Parathyroid adenoma (tissue), 2 donors: Measurements from ENCODE around the gene SLU7.

Source experiments
- H2AFZ ChIP-seq: fragments of 300-600 bp; sonication (generic); one replicate; pipeline ENCODE4 v1.7.0; 2017; ENCODE audit warnings: antibody characterized with exemption, mild to moderate bottlenecking
- H3K27ac ChIP-seq: fragments of 300-600 bp; sonication (generic); one replicate; pipeline ENCODE4 v1.7.0; 2017
- H3K27me3 ChIP-seq: fragments of 300-600 bp; sonication (generic); one replicate; pipeline ENCODE4 v1.7.0; 2017; ENCODE audit warnings: low read length; ENCODE audit not compliant: control insufficient read depth, insufficient read depth
- H3K36me3 ChIP-seq: fragments of 300-600 bp; sonication (generic); one replicate; pipeline ENCODE4 v1.7.0; 2017; ENCODE audit warnings: low read length; ENCODE audit not compliant: control insufficient read depth, insufficient read depth
- H3K4me1 ChIP-seq: fragments of 300-600 bp; sonication (generic); one replicate; pipeline ENCODE4 v1.7.0; 2017; ENCODE audit warnings: control low read depth
- H3K4me2 ChIP-seq: fragments of 300-600 bp; sonication (generic); one replicate; pipeline ENCODE4 v1.7.0; 2017; ENCODE audit warnings: low read length
- H3K4me3 ChIP-seq: fragments of 300-600 bp; sonication (generic); one replicate; pipeline ENCODE4 v1.7.0; 2017; ENCODE audit warnings: low read depth, low read length
- H3K79me2 ChIP-seq: fragments of 300-600 bp; sonication (generic); one replicate; pipeline ENCODE4 v1.7.0; 2017; ENCODE audit warnings: control low read depth
- H3K9ac ChIP-seq: fragments of 300-600 bp; sonication (generic); one replicate; pipeline ENCODE4 v1.7.0; 2017; ENCODE audit warnings: mild to moderate bottlenecking
- H3K9me3 ChIP-seq: fragments of 300-600 bp; sonication (generic); one replicate; pipeline ENCODE4 v1.7.0; 2017; ENCODE audit warnings: low read length; ENCODE audit not compliant: control insufficient read depth
- TF ChIP-seq, protein P1 (sequence below): fragments of 300-600 bp; sonication (generic); IDR thresholded peaks from one replicate; pipeline ENCODE4 v1.7.0; 2017; ENCODE audit warnings: antibody characterized with exemption, mild to moderate bottlenecking
- donor health status: primary hyperparathyroidism.

Gene SLU7

GRCh38 chr5:160466116-160466515 lies 47.2 kb upstream of the SLU7 start:
- Histone ChIP-seq H3K9ac (no peak overlapping the region), H3K4me2 (no peak overlapping the region), H2AFZ (no peak overlapping the region), H3K79me2 (no peaks in the 10 kb centered on the region), H3K4me3 (no peak overlapping the region), H3K9me3 (no peaks in the 10 kb centered on the region), H3K36me3 (no peaks in the 10 kb centered on the region), H3K27ac (no peak overlapping the region), H3K4me1 (peaks cover 14% of the 10 kb centered on the region), H3K27me3 (no peaks in the 10 kb centered on the region)
- TF ChIP-seq, protein P1, sequence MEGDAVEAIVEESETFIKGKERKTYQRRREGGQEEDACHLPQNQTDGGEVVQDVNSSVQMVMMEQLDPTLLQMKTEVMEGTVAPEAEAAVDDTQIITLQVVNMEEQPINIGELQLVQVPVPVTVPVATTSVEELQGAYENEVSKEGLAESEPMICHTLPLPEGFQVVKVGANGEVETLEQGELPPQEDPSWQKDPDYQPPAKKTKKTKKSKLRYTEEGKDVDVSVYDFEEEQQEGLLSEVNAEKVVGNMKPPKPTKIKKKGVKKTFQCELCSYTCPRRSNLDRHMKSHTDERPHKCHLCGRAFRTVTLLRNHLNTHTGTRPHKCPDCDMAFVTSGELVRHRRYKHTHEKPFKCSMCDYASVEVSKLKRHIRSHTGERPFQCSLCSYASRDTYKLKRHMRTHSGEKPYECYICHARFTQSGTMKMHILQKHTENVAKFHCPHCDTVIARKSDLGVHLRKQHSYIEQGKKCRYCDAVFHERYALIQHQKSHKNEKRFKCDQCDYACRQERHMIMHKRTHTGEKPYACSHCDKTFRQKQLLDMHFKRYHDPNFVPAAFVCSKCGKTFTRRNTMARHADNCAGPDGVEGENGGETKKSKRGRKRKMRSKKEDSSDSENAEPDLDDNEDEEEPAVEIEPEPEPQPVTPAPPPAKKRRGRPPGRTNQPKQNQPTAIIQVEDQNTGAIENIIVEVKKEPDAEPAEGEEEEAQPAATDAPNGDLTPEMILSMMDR = no peak

DNA sequence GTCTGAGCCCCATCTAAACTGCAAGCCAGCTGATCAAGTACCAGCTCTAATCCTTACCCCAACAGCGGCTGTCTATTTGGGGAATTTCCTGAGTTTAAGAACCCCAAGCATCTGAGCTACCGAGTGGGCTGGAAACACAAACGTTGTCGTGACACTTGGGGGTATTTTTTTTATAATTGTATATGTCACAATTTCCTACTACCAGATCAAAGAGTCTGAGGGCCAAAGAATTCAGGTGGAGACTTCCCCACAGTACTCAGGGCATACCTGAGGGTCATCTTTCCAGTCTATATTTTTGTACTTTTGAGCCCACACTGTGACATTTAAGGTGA lies 45.6 kb upstream of the SLU7 start:
- Histone ChIP-seq H3K9ac (no peak overlapping the region), H3K27me3 (no peaks in the 10 kb centered on the region), H3K27ac (no peak overlapping the region), H3K4me3 (no peak overlapping the region), H2AFZ (peak overlapping the region; percentile 50), H3K36me3 (no peaks in the 10 kb centered on the region), H3K9me3 (no peaks in the 10 kb centered on the region), H3K4me1 (peaks cover 14% of the 10 kb centered on the region), H3K4me2 (no peak overlapping the region), H3K79me2 (no peaks in the 10 kb centered on the region)
- TF ChIP-seq, protein P1 = no peak

DNA sequence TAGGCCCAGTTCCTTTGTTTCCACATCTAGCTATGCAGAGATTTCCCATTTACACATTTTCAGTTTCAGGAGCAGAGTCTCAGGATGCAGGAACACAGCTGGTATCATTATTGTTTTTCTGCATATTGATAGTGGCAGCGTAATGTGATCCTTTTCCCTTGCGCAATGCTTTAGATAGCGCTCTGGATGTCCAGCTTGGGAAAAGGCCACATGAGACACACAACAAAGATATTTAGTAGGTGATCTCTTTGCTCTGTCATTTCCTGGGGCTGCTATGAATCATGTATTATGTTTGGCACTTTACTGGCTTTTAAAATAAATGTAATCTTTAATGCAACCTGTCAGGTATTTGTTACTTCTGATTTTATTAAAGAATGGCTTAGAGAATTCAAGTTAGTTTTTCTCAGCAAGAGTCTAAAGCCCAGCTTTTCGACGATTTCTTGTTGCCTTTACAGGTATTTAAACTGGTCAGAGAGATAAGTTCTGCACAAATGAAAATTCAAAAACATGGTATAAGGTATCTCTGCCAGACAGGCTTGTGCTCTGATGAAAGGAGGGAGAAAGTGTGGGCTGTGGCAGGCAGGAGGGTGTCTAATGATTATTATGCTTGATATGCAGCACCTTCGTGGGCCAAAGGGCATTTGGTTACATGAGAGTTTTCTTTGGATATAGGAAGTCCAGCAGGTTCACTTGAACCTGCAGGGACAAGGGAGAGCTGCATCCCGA lies 45.0 kb upstream of the SLU7 start:
- Histone ChIP-seq H3K4me3 (no peak overlapping the region), H3K79me2 (no peaks in the 10 kb centered on the region), H3K27me3 (no peaks in the 10 kb centered on the region), H3K4me2 (no peak overlapping the region), H3K9ac (no peak overlapping the region), H3K36me3 (no peaks in the 10 kb centered on the region), H3K27ac (peak overlapping the region; percentile 13), H3K9me3 (no peaks in the 10 kb centered on the region), H3K4me1 (peaks cover 14% of the 10 kb centered on the region), H2AFZ (peak overlapping the region; percentile 50)
- TF ChIP-seq, protein P1 = no peak

DNA sequence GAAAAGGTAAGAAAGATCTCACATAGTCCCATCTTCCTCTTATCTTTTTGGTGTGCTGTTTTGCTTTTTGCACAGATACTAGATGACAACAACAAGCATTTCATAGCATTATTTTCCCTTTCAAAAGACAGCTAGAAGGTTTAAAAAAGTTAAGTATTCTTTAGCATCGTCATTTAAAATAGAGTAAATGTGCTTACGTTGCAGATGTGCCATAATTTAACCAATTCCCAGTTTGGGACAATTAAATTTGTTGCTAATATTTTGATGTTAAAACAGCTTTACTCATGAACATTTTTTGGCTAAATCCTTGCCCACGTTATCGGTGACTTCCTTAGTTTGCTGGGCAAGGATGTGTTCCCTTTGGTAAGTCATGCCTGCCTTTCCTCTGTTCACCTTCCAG lies 44.3 kb upstream of the SLU7 start:
- H3K9ac ChIP-seq = no peak overlapping the region
- no peak overlapping the region for H3K4me3 ChIP-seq
- no peaks in the 10 kb centered on the region for H3K36me3 ChIP-seq
- H3K79me2 ChIP-seq = no peaks in the 10 kb centered on the region
- no peaks in the 10 kb centered on the region for H3K27me3 ChIP-seq
- no peak overlapping the region for H3K27ac ChIP-seq
- H3K4me2 ChIP-seq = no peak overlapping the region
- peak overlapping the region; percentile 50 for H2AFZ ChIP-seq
- TF ChIP-seq, protein P1 = no peak
- H3K4me1 ChIP-seq = peaks cover 14% of the 10 kb centered on the region
- no peaks in the 10 kb centered on the region for H3K9me3 ChIP-seq

DNA sequence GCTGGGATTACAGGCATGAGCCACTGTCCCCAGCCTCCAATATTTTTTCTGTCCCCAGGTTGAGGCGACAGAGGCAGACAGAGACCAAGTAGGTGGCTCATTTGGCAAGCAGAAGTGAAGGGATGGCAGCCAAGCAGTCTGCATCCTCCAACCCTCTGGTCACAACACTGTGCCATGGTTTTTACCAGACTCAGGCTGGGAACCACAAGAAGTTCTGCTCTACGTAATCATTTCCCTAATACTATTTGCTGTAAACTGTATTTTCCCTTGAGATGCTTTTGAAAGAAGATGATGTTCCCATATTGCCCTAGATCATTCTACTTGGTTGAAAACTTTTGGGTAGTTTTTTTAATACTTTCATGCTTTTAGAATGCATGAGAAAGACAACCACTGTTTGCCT lies 43.3 kb upstream of the SLU7 start:
- Histone ChIP-seq H3K79me2 (no peaks in the 10 kb centered on the region), H3K4me3 (no peak overlapping the region), H3K27ac (no peak overlapping the region), H3K9ac (no peak overlapping the region), H3K36me3 (no peaks in the 10 kb centered on the region), H3K9me3 (no peaks in the 10 kb centered on the region), H2AFZ (no peak overlapping the region), H3K27me3 (no peaks in the 10 kb centered on the region), H3K4me1 (peaks cover 14% of the 10 kb centered on the region), H3K4me2 (no peak overlapping the region)
- TF ChIP-seq, protein P1 = no peak
